Measurements from ENCODE around the gene RAB11FIP5.

- TF ChIP-seq CTCF (IDR thresholded peaks at IDR 0.05) (no peak), POLR2A (IDR thresholded peaks at IDR 0.05) (no peak)
Measured at GRCh38 chr2:73089270-73090030, 23.3 kb downstream of the RAB11FIP5 start.
